Left lung (tissue), 10 donors: ENCODE data around the gene KRTAP5-9. TPM values are rescaled to one million over a fixed set of nuclear protein-coding genes. Genes with fewer than 3 reads are reported as not detected.
A peak's percentile ranks its signal among the peaks of the same experiment; 100 is the strongest.
"Not testable (repeated sequence)": the region's sequence is repeated elsewhere in the genome, so short reads cannot be mapped to it uniquely, and the experiment has no call there.

Experiments used
- ATAC-seq: fragments of 200-7000 bp; cut with Tn5 transposase; one replicate; pipeline ENCODE4 v1.9.1; 2020; ENCODE audit warnings: moderate library complexity
- DNase-seq, 4 donors: peaks; one replicate each; pipeline ENCODE4 v3.0.0-alpha.2; 2013 to 2020
- H3K27ac ChIP-seq, 2 donors: fragments of 200-600 bp; sonication (generic) in 1 of 2; one replicate each; pipeline versions ENCODE4 v1.5.0 to v1.8.0; 2020 to 2021
- H3K27me3 ChIP-seq, 2 donors: fragments of 200-600 bp; sonication (generic) in 1 of 2; one replicate each; pipeline versions ENCODE4 v1.5.0 to v1.8.0; 2020 to 2021
- H3K36me3 ChIP-seq, 2 donors: fragments of 200-600 bp; sonication (generic) in 1 of 2; one replicate each; pipeline versions ENCODE4 v1.5.0 to v1.8.0; 2020 to 2021
- H3K4me1 ChIP-seq, 2 donors: fragments of 200-600 bp; one replicate each; pipeline ENCODE4 v1.8.0; 2021
- H3K4me3 ChIP-seq, 2 donors: fragments of 200-600 bp; sonication (generic) in 1 of 2; one replicate each; pipeline versions ENCODE4 v1.5.0 to v1.8.0; 2020 to 2021; ENCODE audit warnings: mild to moderate bottlenecking in 1 of 2
- H3K9me3 ChIP-seq, 2 donors: fragments of 200-600 bp; sonication (generic) in 1 of 2; one replicate each; pipeline versions ENCODE4 v1.5.0 to v1.8.0; 2020 to 2021
- intact Hi-C, 2 donors: fragments of 100-400 bp; cut with DNase I; formaldehyde crosslinking; loops; one replicate each; pipeline versions ENCODE4 v1.11.2 to v1.14.2; 2022
- polyA plus RNA-seq, 6 donors: library from polyadenylated mRNA; unstranded; fragments of 120-200 nt; gene quantifications; one replicate each; pipeline ENCODE4 v1.2.1, GENCODE V29; 2013; ENCODE audit not compliant: insufficient read length in 6 of 6
- total RNA-seq, 2 donors: library from RNA; stranded (reverse); fragmentation: NEBNext Ultra II Directional; extraction: Animal tissue kit (Norgen Biotek cat#: 25700); gene quantifications; one replicate each; pipeline ENCODE4 v1.2.1, GENCODE V29; 2021
- TF ChIP-seq, protein P1 (sequence below), 2 donors: fragments of 200-600 bp; sonication (generic) in 1 of 2; IDR thresholded peaks; one replicate each; pipeline versions ENCODE4 v1.5.0 to v1.8.0; 2021; ENCODE audit warnings: antibody characterized with exemption in 2 of 2
- donor health status: DM: no; HTN: yes; CAD: no.
- donor health status: DM: no; HTN: no; CAD: no.

The KRTAP5-9 gene
- total and polyA plus RNA-seq, 8 donors = 0.20 to 0.52 (median 0.34) TPM

DNA sequence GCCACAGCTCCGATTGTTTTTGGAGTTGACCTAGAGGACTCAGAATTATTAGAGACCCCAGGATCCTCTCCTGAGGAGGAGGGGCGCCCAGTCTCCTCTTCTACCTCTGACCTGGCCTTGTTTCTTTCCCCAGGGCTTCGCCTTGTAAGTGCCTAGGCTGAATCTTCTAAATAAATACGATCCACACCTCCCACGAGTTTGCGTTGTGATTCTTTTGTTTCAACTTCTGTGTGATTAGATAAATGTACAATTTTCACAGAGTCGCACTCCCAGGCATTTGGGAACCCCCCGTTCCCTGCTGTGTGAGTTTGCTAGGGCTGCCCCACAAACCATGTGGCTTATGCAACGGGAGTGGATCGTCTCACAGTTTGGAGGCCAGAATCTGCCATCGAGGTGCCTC lies 9.2 kb upstream of the KRTAP5-9 start:
- Histone ChIP-seq H3K4me3 (no peak overlapping the region), H3K27me3 (no peaks in the 10 kb centered on the region), H3K4me1 (no peaks in the 10 kb centered on the region), H3K36me3 (no peaks in the 10 kb centered on the region), H3K27ac (no peak overlapping the region), H3K9me3 (no peaks in the 10 kb centered on the region)
- no peak for ATAC-seq
- DNase-seq = no peak
- TF ChIP-seq, protein P1, sequence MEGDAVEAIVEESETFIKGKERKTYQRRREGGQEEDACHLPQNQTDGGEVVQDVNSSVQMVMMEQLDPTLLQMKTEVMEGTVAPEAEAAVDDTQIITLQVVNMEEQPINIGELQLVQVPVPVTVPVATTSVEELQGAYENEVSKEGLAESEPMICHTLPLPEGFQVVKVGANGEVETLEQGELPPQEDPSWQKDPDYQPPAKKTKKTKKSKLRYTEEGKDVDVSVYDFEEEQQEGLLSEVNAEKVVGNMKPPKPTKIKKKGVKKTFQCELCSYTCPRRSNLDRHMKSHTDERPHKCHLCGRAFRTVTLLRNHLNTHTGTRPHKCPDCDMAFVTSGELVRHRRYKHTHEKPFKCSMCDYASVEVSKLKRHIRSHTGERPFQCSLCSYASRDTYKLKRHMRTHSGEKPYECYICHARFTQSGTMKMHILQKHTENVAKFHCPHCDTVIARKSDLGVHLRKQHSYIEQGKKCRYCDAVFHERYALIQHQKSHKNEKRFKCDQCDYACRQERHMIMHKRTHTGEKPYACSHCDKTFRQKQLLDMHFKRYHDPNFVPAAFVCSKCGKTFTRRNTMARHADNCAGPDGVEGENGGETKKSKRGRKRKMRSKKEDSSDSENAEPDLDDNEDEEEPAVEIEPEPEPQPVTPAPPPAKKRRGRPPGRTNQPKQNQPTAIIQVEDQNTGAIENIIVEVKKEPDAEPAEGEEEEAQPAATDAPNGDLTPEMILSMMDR (IDR thresholded peaks at IDR 0.05) = no peak
- intact Hi-C loops = no loop called here

DNA sequence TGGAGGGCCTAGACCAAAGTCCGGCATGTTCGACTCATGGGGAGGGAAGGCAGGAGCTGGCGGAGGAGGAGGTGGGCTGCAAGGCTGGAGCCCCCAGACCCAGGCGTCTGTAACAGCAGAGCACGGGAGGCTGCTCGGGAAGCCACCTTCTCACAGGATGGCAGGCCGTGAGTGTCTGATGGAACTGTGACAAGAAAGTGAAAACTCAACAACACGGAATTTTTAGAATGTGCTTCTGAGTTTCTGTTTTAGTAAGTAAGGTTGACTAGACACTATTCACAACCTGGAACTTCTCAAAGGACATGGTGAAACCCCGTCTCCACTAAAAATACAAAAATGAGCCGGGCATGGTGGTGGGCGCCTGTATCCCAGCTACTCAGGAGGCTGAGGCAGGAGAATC lies 8.2 kb upstream of the KRTAP5-9 start:
- H3K36me3 ChIP-seq, ATAC-seq, intact Hi-C loops, H3K9me3 ChIP-seq, H3K4me1 ChIP-seq, H3K27ac ChIP-seq, H3K27me3 ChIP-seq, H3K4me3 ChIP-seq, DNase-seq: not testable (repeated sequence)

DNA sequence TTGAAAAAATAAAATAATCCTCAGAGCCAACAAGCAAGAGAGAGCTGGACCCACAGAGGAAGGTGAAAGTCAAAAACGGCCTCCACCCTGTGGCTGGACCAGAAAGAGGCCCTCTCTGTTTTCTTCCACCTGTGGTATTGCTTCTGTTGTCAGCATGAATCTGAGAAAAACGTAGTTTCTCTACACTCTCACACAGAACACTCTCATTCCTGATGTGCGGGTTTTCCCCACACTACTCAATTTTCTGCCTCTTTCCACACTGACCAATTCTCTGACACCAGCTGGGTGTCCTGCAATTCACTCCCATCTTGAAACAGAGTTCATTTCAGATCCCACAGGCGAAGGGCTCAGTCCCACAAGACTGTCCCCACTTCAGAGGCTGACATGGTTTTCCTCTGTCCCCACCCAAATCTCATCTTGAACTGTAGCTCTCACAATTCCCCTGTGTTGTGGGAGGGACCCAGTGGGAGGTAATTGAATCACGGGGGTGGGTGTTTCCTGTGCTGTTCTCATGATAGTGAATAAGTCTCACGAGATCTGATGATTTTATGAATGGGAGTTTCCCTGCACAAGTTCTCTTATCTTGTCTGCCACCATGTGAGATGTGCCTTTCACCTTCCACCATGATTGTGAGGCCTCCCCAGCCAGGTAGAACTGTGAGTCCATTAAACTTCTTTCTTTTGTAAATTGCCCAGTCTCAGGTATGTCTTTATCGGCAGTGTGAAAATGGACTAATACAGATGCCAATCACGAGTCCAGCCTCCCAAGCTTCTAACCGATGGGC lies 7.5 kb upstream of the KRTAP5-9 start:
- DNase-seq, H3K4me3 ChIP-seq, H3K27me3 ChIP-seq, ATAC-seq, intact Hi-C loops, H3K36me3 ChIP-seq, H3K27ac ChIP-seq, H3K4me1 ChIP-seq, H3K9me3 ChIP-seq: not testable (repeated sequence)

DNA sequence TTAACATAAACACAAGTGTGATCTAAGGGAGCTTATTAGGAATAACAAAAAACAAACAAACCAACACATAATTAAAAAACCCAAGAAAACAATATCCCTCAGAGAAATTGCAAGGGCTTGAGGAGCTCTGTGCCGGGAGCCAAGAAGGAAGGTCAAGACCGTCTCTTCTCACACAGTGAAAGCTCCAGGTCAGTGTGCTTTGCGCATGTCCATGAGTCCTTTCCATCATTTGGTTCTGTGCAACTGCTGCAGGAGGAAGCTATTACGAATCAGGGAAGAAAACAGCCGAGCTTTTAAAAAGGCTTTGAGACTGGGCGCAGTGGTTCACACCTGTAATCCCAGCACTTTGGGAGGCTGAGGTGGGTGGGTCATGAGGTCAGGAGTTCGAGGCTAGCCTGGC lies 5.8 kb upstream of the KRTAP5-9 start:
- intact Hi-C loops = no loop called here
- DNase-seq = no peak
- Histone ChIP-seq H3K9me3 (no peaks in the 10 kb centered on the region), H3K4me1 (no peaks in the 10 kb centered on the region), H3K27me3 (no peaks in the 10 kb centered on the region), H3K36me3 (no peaks in the 10 kb centered on the region), H3K4me3 (no peak overlapping the region), H3K27ac (no peak overlapping the region)
- TF ChIP-seq, protein P1 (IDR thresholded peaks at IDR 0.05) = no peak
- no peak for ATAC-seq

DNA sequence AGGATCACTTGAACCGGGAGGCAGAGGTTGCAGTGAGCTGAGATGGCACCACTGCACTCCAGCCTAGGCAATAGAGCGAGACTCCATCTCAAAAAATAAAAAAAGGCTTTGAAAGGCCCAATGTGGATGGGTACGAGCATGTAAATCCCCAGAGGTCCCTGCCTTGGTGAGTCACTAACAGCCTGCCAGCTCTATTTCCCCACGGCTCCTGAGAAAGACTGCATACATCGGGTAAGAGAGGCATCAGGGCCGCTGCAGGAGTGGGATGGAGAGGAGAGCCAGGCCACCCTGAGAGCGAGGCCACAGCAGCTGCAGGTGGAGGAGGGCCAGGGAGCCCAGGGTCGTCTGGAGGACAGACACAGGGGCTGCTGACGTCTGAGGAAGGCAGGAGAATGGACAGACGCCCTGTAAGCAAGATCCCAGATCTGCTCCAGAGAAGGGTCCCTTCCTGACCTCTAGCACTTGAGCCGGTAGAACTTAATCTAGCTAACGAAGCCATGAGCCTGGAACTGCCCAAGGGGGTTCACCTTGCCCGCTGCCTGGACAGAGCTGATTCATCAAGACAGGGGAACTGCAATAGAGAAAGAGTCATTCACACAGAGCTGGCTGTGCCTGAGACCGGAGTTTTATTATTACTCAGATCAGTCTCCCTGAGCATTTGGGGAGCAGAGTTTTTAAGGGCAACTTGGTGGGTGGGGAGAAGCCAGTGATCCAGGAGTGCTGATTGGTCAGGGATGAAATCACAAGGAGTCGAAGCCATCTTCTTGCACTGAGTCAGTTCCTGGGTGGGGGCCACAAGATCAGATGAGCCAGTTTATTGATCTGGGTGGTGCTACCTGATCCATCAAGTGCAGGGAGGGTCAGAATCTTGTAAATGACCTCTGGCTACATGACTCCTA lies 5.1 kb upstream of the KRTAP5-9 start:
- Histone ChIP-seq H3K4me1 (no peaks in the 10 kb centered on the region), H3K4me3 (no peak overlapping the region), H3K27me3 (no peaks in the 10 kb centered on the region), H3K36me3 (no peaks in the 10 kb centered on the region), H3K9me3 (no peaks in the 10 kb centered on the region), H3K27ac (no peak overlapping the region)
- ATAC-seq (no peak), DNase-seq (no peak)
- intact Hi-C loops = no loop called here
- TF ChIP-seq, protein P1 (IDR thresholded peaks at IDR 0.05) = no peak

DNA sequence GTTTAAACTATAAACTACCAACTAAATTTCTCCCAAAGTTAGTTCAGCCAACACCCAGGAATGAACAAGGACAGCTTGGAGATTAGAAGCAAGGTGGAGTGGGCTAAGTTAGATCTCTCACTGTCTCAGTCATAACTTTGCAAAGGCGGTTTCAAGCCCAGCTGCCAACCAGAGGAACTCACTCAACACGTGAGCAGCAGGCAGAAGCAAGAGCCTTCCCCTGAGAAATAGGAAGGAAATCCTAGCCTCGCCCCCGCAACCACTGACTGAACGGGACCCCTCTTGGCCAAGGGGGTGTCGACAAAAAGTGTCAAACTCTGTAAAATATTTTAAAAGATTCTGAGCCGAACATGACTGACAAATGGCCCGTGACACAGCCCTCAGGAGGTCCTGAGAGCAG lies 4.4 kb upstream of the KRTAP5-9 start:
- ATAC-seq (peak; percentile 45), DNase-seq (no peak)
- no peaks in the 10 kb centered on the region for H3K9me3 ChIP-seq
- H3K27me3 ChIP-seq = no peaks in the 10 kb centered on the region
- H3K4me3 ChIP-seq = no peak overlapping the region
- no peaks in the 10 kb centered on the region for H3K36me3 ChIP-seq
- intact Hi-C loops = no loop called here
- TF ChIP-seq, protein P1 (IDR thresholded peaks at IDR 0.05) = no peak
- H3K27ac ChIP-seq = no peak overlapping the region
- H3K4me1 ChIP-seq = no peaks in the 10 kb centered on the region
